HEK293 (cell line): ENCODE measurements around the gene SKIC8.

Source experiments
- CTCF ChIA-PET: fragments of 350-600 bp; formaldehyde crosslinking; extraction: SDS; loops from one replicate; lab custom pipeline; 2021; ENCODE audit warnings: antibody characterized with exemption; lab: Yijun Ruan, JAX
- POLR2A ChIA-PET: fragments of 300-600 bp; formaldehyde crosslinking; extraction: SDS; loops from one replicate; lab custom pipeline; 2020; ENCODE audit warnings: antibody characterized with exemption, inconsistent platforms; lab: Yijun Ruan, JAX
- H3K27ac ChIP-seq: fragments of 200-500 bp; sonication (Bioruptor generic); 2 replicates; pipeline ENCODE4 v1.5.1; 2014; ENCODE audit warnings: low read depth, low read length, control low read depth, inconsistent platforms; ENCODE audit errors: extremely low read depth
- H3K36me3 ChIP-seq, 2 experiments: fragments of 200-500 bp in 1 of 2; sonication (Bioruptor generic) in 1 of 2; 1 replicate in 1 of 2; 2 replicates in 1 of 2; pipeline ENCODE4 v1.5.1; 2014 to 2017; ENCODE audit warnings: inconsistent platforms in 2 of 2, low read length in 2 of 2; ENCODE audit not compliant: control insufficient read depth in 2 of 2, insufficient read depth in 1 of 2
- H3K4me1 ChIP-seq: fragments of 200-500 bp; sonication (Bioruptor generic); 2 replicates; pipeline ENCODE4 v1.5.1; 2014; ENCODE audit warnings: mild to moderate bottlenecking, low read length, inconsistent platforms; ENCODE audit not compliant: control insufficient read depth, insufficient read depth
- H3K4me3 ChIP-seq: 2 replicates; pipeline ENCODE4 v1.5.1; 2011; ENCODE audit warnings: low read depth, mild to moderate bottlenecking, control low read depth, low read length, moderate library complexity
- H3K9me3 ChIP-seq: fragments of 200-500 bp; sonication (Bioruptor generic); 2 replicates; pipeline ENCODE4 v1.5.1; 2014; ENCODE audit warnings: low read depth, low read length, inconsistent platforms; ENCODE audit not compliant: control insufficient read depth, insufficient read depth
- FEZF1 ChIP-seq: fragments of 450-650 bp; formaldehyde crosslinking; IDR thresholded peaks from 2 replicates; pipeline ENCODE4 v1.5.1; 2016; ENCODE audit warnings: missing biosample characterization, missing genetic modification characterization
- GFI1B ChIP-seq: fragments of 450-650 bp; formaldehyde crosslinking; IDR thresholded peaks from 2 replicates; pipeline ENCODE4 v1.5.1; 2016; ENCODE audit warnings: missing biosample characterization, missing genetic modification characterization
- SCRT2 ChIP-seq: fragments of 450-650 bp; formaldehyde crosslinking; IDR thresholded peaks from 2 replicates; pipeline ENCODE4 v1.5.1; 2016; ENCODE audit warnings: missing biosample characterization, missing genetic modification characterization
- SP2 ChIP-seq: fragments of 450-650 bp; formaldehyde crosslinking; IDR thresholded peaks from 2 replicates; pipeline ENCODE4 v1.5.1; 2016; ENCODE audit warnings: missing biosample characterization, missing genetic modification characterization
- ZNF121 ChIP-seq: fragments of 450-650 bp; formaldehyde crosslinking; IDR thresholded peaks from 2 replicates; pipeline ENCODE4 v1.5.1; 2016; ENCODE audit warnings: missing biosample characterization, missing genetic modification characterization
- ZNF202 ChIP-seq: fragments of 450-650 bp; formaldehyde crosslinking; IDR thresholded peaks from 2 replicates; pipeline ENCODE4 v1.5.1; 2016; ENCODE audit warnings: missing biosample characterization, missing genetic modification characterization, borderline replicate concordance
- ZNF239 ChIP-seq: fragments of 450-650 bp; formaldehyde crosslinking; IDR thresholded peaks from 2 replicates; pipeline ENCODE4 v1.5.1; 2016; ENCODE audit warnings: missing biosample characterization, missing genetic modification characterization
- ZNF529 ChIP-seq: fragments of 450-650 bp; formaldehyde crosslinking; IDR thresholded peaks from 2 replicates; pipeline ENCODE4 v1.5.1; 2017; ENCODE audit warnings: missing genetic modification characterization, missing biosample characterization; ENCODE audit not compliant: insufficient replicate concordance
- ZNF544 ChIP-seq: fragments of 450-650 bp; formaldehyde crosslinking; IDR thresholded peaks from 2 replicates; pipeline ENCODE4 v1.5.0; 2017; ENCODE audit warnings: missing biosample characterization, missing genetic modification characterization
- ZNF548 ChIP-seq: fragments of 450-650 bp; formaldehyde crosslinking; IDR thresholded peaks from 2 replicates; pipeline ENCODE4 v1.5.1; 2016; ENCODE audit warnings: missing biosample characterization, missing genetic modification characterization
- ZNF549 ChIP-seq: fragments of 450-650 bp; IDR thresholded peaks from 2 replicates; pipeline ENCODE4 v1.5.1; 2018; ENCODE audit warnings: missing biosample characterization, missing genetic modification characterization, mild to moderate bottlenecking, inconsistent platforms, moderate library complexity
- ZNF658 ChIP-seq: fragments of 450-650 bp; formaldehyde crosslinking; IDR thresholded peaks from 2 replicates; pipeline ENCODE4; 2016; ENCODE audit warnings: missing biosample characterization, missing genetic modification characterization
- ZNF791 ChIP-seq: fragments of 450-650 bp; formaldehyde crosslinking; IDR thresholded peaks from 2 replicates; pipeline ENCODE4 v1.5.1; 2016; ENCODE audit warnings: missing biosample characterization, missing genetic modification characterization
- ZNF843 ChIP-seq: fragments of 450-650 bp; formaldehyde crosslinking; IDR thresholded peaks from 2 replicates; pipeline ENCODE4 v1.5.1; 2016; ENCODE audit warnings: missing biosample characterization, missing genetic modification characterization
- TF ChIP-seq, protein P1 (sequence below): fragments of 450-650 bp; formaldehyde crosslinking; IDR thresholded peaks from 2 replicates; pipeline ENCODE4 v1.5.1; 2017; ENCODE audit warnings: missing biosample characterization, missing genetic modification characterization
- TF ChIP-seq, protein P2 (sequence below): fragments of 450-650 bp; formaldehyde crosslinking; IDR thresholded peaks from 2 replicates; pipeline ENCODE4 v1.5.1; 2016; ENCODE audit warnings: missing biosample characterization, missing genetic modification characterization
- TF ChIP-seq, protein P3 (sequence below): fragments of 450-650 bp; formaldehyde crosslinking; IDR thresholded peaks from 2 replicates; pipeline ENCODE4 v1.5.1; 2016; ENCODE audit warnings: missing biosample characterization, missing genetic modification characterization
- TF ChIP-seq, protein P4 (sequence below): fragments of 450-650 bp; formaldehyde crosslinking; IDR thresholded peaks from 2 replicates; pipeline ENCODE4 v1.5.1; 2017; ENCODE audit warnings: missing biosample characterization, missing genetic modification characterization
- TF ChIP-seq, protein P5 (sequence below): fragments of 450-650 bp; formaldehyde crosslinking; IDR thresholded peaks from 2 replicates; pipeline ENCODE4; 2016; ENCODE audit warnings: missing biosample characterization, missing genetic modification characterization

The SKIC8 gene

DNA sequence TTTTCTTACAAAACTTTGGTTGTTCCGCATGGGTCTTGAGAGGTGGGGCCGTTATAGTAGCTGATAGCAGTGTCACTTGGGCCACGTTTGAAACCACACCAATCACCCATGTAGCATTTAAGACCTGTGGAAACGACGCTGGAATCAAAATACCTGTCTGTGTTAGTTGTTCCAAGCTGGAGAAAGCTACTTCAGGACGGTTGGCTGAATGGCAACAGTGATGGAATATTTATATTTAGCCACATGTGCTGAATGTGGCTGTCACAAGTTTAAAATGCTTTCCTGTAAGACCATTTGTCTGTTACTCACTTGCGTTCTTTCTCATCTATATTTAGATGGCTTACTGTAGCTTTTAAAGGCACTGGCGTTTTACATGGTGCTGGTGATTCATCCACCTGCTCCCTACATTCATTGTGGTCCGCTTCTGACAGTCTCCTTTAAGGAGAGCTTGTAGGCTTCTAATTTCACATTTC is 33.6 kb downstream of the SKIC8 start:
- Histone ChIP-seq H3K9me3 (no peaks in the 10 kb centered on the region), H3K4me1 (no peaks in the 10 kb centered on the region), H3K36me3 (no peaks in the 10 kb centered on the region), H3K4me3 (no peak overlapping the region)
- CTCF ChIA-PET: interaction anchor here (0.6 to 1.8 kb wide), 7 partner anchors 17 to 163 kb away, joined by 3 to 9 read pairs (median 5); no protein-coding TSS in a partner anchor
- POLR2A ChIA-PET: interaction anchor here (0.6 to 1.6 kb wide), 4 partner anchors 16 to 1258 kb away, joined by 3 to 5 read pairs (median 4); partner anchors contain the start of gene SKIC8
- TF ChIP-seq ZNF121 (peak; percentile 33; the same call in 1 of the 2 replicates), FEZF1 (tag by site-specific recombination) (no peak)
- TF ChIP-seq, all 188 proteins: peak for 1
- no peak overlapping the region for H3K27ac ChIP-seq

DNA sequence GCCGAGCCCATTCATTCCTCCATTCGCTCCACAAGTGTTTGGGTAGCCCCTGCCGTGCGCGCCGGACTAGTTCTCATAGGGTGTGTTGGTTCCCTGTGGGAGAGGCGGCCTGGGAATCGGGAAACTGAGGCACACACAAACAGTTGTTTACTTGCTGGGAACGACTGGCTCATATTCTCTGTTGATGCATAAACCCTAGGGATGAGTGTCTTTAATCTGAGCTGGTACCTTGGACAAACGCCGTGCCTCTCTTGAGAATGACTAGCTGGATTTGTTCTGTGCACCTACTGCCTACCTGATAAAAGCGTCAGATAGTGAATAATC is 34.3 kb downstream of the SKIC8 start:
- TF ChIP-seq ZNF548 (tag by site-specific recombination): no peak
- TF ChIP-seq, protein P1, sequence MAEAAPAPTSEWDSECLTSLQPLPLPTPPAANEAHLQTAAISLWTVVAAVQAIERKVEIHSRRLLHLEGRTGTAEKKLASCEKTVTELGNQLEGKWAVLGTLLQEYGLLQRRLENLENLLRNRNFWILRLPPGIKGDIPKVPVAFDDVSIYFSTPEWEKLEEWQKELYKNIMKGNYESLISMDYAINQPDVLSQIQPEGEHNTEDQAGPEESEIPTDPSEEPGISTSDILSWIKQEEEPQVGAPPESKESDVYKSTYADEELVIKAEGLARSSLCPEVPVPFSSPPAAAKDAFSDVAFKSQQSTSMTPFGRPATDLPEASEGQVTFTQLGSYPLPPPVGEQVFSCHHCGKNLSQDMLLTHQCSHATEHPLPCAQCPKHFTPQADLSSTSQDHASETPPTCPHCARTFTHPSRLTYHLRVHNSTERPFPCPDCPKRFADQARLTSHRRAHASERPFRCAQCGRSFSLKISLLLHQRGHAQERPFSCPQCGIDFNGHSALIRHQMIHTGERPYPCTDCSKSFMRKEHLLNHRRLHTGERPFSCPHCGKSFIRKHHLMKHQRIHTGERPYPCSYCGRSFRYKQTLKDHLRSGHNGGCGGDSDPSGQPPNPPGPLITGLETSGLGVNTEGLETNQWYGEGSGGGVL (tag by site-specific recombination): no peak
- no peak for TF ChIP-seq SP2 (tag by site-specific recombination)
- no peak for TF ChIP-seq ZNF791 (tag by site-specific recombination)
- TF ChIP-seq, protein P2, sequence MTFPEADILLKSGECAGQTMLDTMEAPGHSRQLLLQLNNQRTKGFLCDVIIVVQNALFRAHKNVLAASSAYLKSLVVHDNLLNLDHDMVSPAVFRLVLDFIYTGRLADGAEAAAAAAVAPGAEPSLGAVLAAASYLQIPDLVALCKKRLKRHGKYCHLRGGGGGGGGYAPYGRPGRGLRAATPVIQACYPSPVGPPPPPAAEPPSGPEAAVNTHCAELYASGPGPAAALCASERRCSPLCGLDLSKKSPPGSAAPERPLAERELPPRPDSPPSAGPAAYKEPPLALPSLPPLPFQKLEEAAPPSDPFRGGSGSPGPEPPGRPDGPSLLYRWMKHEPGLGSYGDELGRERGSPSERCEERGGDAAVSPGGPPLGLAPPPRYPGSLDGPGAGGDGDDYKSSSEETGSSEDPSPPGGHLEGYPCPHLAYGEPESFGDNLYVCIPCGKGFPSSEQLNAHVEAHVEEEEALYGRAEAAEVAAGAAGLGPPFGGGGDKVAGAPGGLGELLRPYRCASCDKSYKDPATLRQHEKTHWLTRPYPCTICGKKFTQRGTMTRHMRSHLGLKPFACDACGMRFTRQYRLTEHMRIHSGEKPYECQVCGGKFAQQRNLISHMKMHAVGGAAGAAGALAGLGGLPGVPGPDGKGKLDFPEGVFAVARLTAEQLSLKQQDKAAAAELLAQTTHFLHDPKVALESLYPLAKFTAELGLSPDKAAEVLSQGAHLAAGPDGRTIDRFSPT (tag by site-specific recombination): no peak
- no peak for TF ChIP-seq ZNF121
- no peak for TF ChIP-seq SCRT2 (tag by site-specific recombination)
- TF ChIP-seq, protein P3, sequence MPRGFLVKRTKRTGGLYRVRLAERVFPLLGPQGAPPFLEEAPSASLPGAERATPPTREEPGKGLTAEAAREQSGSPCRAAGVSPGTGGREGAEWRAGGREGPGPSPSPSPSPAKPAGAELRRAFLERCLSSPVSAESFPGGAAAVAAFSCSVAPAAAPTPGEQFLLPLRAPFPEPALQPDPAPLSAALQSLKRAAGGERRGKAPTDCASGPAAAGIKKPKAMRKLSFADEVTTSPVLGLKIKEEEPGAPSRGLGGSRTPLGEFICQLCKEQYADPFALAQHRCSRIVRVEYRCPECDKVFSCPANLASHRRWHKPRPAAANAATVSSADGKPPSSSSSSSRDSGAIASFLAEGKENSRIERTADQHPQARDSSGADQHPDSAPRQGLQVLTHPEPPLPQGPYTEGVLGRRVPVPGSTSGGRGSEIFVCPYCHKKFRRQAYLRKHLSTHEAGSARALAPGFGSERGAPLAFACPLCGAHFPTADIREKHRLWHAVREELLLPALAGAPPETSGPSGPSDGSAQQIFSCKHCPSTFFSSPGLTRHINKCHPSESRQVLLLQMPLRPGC (tag by site-specific recombination): no peak
- TF ChIP-seq, protein P4, sequence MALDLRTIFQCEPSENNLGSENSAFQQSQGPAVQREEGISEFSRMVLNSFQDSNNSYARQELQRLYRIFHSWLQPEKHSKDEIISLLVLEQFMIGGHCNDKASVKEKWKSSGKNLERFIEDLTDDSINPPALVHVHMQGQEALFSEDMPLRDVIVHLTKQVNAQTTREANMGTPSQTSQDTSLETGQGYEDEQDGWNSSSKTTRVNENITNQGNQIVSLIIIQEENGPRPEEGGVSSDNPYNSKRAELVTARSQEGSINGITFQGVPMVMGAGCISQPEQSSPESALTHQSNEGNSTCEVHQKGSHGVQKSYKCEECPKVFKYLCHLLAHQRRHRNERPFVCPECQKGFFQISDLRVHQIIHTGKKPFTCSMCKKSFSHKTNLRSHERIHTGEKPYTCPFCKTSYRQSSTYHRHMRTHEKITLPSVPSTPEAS (tag by site-specific recombination): no peak
- no peak for TF ChIP-seq ZNF202 (tag by site-specific recombination)
- TF ChIP-seq, protein P5, sequence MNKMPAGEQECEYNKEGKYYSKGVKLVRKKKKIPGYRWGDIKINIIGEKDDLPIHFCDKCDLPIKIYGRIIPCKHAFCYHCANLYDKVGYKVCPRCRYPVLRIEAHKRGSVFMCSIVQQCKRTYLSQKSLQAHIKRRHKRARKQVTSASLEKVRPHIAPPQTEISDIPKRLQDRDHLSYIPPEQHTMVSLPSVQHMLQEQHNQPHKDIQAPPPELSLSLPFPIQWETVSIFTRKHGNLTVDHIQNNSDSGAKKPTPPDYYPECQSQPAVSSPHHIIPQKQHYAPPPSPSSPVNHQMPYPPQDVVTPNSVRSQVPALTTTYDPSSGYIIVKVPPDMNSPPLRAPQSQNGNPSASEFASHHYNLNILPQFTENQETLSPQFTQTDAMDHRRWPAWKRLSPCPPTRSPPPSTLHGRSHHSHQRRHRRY: no peak
- TF ChIP-seq ZNF239 (tag by site-specific recombination): no peak
- no peak for TF ChIP-seq GFI1B
- no peak for TF ChIP-seq ZNF544 (tag by site-specific recombination)
- no peak for TF ChIP-seq ZNF529 (tag by site-specific recombination)
- TF ChIP-seq ZNF843 (tag by site-specific recombination): no peak
- no peak for TF ChIP-seq ZNF549 (tag by site-specific recombination)
- TF ChIP-seq ZNF658 (tag by site-specific recombination): no peak
- TF ChIP-seq, all 188 proteins: peak for 0
- no peak overlapping the region for H3K4me3 ChIP-seq
- no peaks in the 10 kb centered on the region for H3K4me1 ChIP-seq
- H3K9me3 ChIP-seq: no peaks in the 10 kb centered on the region
- H3K27ac ChIP-seq: no peak overlapping the region
- ChIA-PET CTCF (interaction anchor here (1.0 to 1.8 kb wide), 4 partner anchors 25 to 150 kb away, joined by 3 to 9 read pairs (median 6); no protein-coding TSS in a partner anchor), POLR2A (interaction anchor here (0.6 to 1.6 kb wide), 2 partner anchors 17 to 298 kb away, joined by 3 read pairs; no protein-coding TSS in a partner anchor)
- no peaks in the 10 kb centered on the region for H3K36me3 ChIP-seq
